NCI-H1092 (cell line): ENCODE data around the gene RAB44.

Experiments
- DNase-seq: peaks from one replicate; lab custom pipeline; 2025; lab: John Stamatoyannopoulos, UW

Gene RAB44

GRCh38 chr6:36771145-36771544, 73.5 kb downstream of the RAB44 start:
- DNase-seq: no peak

- DNase-seq: no peak
Measured at GRCh38 chr6:36772397-36772796, 74.8 kb downstream of the RAB44 start.

DNA sequence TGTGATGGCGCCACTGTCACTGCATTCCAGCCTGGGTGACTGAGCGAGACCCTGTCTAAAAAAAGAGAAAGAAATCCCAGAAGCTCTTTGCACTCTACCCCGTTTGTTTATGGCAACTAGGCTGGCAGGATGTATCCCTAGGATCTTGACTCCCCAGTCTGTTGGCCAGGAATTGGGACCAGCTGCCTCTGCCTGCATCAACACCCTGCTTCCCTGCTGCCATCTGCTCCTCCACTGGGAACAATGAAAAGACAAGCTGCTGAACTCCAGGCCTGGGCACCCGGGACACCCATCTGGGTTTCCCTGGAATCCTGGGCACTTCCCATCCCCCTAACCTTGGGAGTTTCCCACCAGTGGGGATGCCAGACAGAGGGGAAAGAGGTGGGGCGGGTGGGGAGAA, 76.7 kb downstream of the RAB44 start:
- no peak for DNase-seq

DNA sequence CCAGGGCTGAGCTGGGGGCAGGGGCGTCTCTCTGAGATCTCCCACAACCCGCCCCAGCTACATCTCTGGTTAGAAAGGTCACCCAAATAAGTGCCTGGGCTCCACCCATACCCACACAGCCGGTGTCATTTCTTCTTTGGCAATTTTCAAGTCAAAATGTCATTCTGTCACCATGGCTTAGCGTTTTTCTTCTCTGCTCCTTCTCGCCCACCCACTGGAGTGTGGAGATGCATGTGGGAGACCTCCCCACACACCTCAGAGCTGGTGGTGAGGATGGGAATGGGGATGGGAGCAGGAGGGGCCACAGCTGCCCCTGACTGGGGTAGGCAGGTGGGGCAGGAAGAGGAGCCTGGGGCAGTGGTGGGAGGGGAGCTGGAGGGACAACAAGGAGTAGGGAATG, 78.5 kb downstream of the RAB44 start:
- DNase-seq: no peak

GRCh38 chr6:36777801-36778200, 80.2 kb downstream of the RAB44 start:
- no peak for DNase-seq

- DNase-seq: no peak
Measured at GRCh38 chr6:36779227-36779626, 81.6 kb downstream of the RAB44 start.

- no peak for DNase-seq
Measured at GRCh38 chr6:36780442-36781177, 83.0 kb downstream of the RAB44 start.

DNA sequence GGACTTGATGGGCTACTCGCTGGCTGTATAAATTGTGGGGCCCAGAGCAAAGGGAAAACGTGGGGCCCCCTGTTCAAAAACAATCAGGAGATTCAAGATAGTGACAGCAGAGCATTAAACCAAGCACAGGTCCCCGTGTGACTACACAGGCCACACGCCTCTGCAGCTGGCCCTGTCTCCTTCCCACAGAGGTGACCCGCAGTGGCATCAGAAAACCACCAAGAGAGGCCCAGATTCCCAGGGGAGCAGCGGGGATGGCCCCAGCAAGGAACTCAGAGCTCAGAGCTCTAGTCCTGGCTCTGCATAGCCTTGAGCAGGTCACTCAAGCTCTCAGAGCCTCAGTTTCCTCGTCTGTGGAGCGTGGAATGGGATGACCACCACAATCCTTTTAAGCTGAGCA, 84.0 kb downstream of the RAB44 start:
- DNase-seq: no peak
